Activated CD8-positive, alpha-beta T cell treated with anti-CD3 and anti-CD28 coated beads for 36 hours (primary cell): Measurements from ENCODE around the gene SNX21. TPM values are rescaled to one million over a fixed set of nuclear protein-coding genes. Genes with fewer than 3 reads are reported as not detected.
A peak's percentile ranks its signal among the peaks of the same experiment; 100 is the strongest.

Source experiments
- ATAC-seq: fragments of 200-7000 bp; cut with Tn5 transposase; one replicate; pipeline ENCODE4 v1.10.0; 2021; ENCODE audit warnings: mild to moderate bottlenecking, moderate library complexity
- CTCF ChIA-PET: fragments of 350-600 bp; sonication (Branson Sonifier 250); formaldehyde crosslinking; loops from one replicate; lab custom pipeline; 2021; ENCODE audit warnings: antibody characterized with exemption; lab: Charles Lee
- POLR2A ChIA-PET: fragments of 350-600 bp; sonication (Branson Sonifier 250); formaldehyde crosslinking; loops from one replicate; lab custom pipeline; 2021; ENCODE audit warnings: antibody characterized with exemption; lab: Charles Lee
- DNase-seq: peaks from one replicate; pipeline ENCODE4 v3.0.0-alpha.2; 2020
- H3K27ac Mint-ChIP-seq: one replicate; pipeline ENCODE4 v1.8.0; 2021; ENCODE audit warnings: mild to moderate bottlenecking, mixed read lengths
- H3K27me3 Mint-ChIP-seq: one replicate; pipeline ENCODE4 v1.8.0; 2021; ENCODE audit warnings: mixed read lengths
- H3K36me3 Mint-ChIP-seq: one replicate; pipeline ENCODE4 v1.8.0; 2021; ENCODE audit warnings: low read depth, mixed read lengths
- H3K4me1 Mint-ChIP-seq: one replicate; pipeline ENCODE4 v1.8.0; 2021; ENCODE audit warnings: low read depth, mixed read lengths
- H3K4me3 Mint-ChIP-seq: one replicate; pipeline ENCODE4 v1.8.0; 2021; ENCODE audit warnings: mild to moderate bottlenecking, moderate library complexity, mixed read lengths
- H3K9me3 Mint-ChIP-seq: one replicate; pipeline ENCODE4 v1.8.0; 2021; ENCODE audit warnings: mixed read lengths
- intact Hi-C: fragments of 100-400 bp; cut with micrococcal nuclease; formaldehyde crosslinking; loops from one replicate; pipeline ENCODE4 v1.10.0; 2022
- total RNA-seq, 2 experiments: library from RNA; stranded (reverse); gene quantifications; one replicate each; pipeline ENCODE4 v1.2.3, GENCODE V29; 2021
- TF ChIP-seq, protein P1 (sequence below): fragments of 200-600 bp; IDR thresholded peaks from one replicate; pipeline ENCODE4 v1.8.0; 2022; ENCODE audit warnings: antibody characterized with exemption, mild to moderate bottlenecking

The SNX21 gene
- total RNA-seq, 2 experiments from 2014 or later = 1.4 to 1.7 TPM

GRCh38 chr20:45890077-45890984 lies 56.7 kb downstream of the SNX21 start:
- TF ChIP-seq, protein P1, sequence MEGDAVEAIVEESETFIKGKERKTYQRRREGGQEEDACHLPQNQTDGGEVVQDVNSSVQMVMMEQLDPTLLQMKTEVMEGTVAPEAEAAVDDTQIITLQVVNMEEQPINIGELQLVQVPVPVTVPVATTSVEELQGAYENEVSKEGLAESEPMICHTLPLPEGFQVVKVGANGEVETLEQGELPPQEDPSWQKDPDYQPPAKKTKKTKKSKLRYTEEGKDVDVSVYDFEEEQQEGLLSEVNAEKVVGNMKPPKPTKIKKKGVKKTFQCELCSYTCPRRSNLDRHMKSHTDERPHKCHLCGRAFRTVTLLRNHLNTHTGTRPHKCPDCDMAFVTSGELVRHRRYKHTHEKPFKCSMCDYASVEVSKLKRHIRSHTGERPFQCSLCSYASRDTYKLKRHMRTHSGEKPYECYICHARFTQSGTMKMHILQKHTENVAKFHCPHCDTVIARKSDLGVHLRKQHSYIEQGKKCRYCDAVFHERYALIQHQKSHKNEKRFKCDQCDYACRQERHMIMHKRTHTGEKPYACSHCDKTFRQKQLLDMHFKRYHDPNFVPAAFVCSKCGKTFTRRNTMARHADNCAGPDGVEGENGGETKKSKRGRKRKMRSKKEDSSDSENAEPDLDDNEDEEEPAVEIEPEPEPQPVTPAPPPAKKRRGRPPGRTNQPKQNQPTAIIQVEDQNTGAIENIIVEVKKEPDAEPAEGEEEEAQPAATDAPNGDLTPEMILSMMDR = peak; percentile 65
- peak; percentile 54 for ATAC-seq
- POLR2A ChIA-PET = interaction anchor here (0.6 to 7.8 kb wide), 15 partner anchors 9 to 480 kb away, joined by 3 to 59 read pairs (median 5); partner anchors contain the start of genes ACOT8, PCIF1, SNX21 and UBE2C
- Mint-ChIP-seq H3K27ac (peak overlapping the region; percentile 89), H3K27me3 (no peaks in the 10 kb centered on the region), H3K4me1 (peaks cover 36% of the 10 kb centered on the region), H3K9me3 (no peaks in the 10 kb centered on the region), H3K4me3 (peak overlapping the region; percentile 88), H3K36me3 (peaks cover 9% of the 10 kb centered on the region)
- intact Hi-C loops = no loop called here
- peak; percentile 78 for DNase-seq
- CTCF ChIA-PET = interaction anchor here (0.8 to 2.1 kb wide), 9 partner anchors 9 to 91 kb away, joined by 3 to 15 read pairs (median 4); partner anchors contain the start of gene ZSWIM1

GRCh38 chr20:45890985-45891983 lies 57.7 kb downstream of the SNX21 start, which contains the start of the genes CTSA and NEURL2:
Gene CTSA (plus strand): TSS chr20:45891335. CDS start chr20:45891569, 234 bp downstream.
Gene NEURL2 (minus strand): TSS chr20:45891208. CDS start chr20:45890991, 217 bp downstream.
- Mint-ChIP-seq H3K4me1 (peaks cover 33% of the 10 kb centered on the region), H3K27me3 (no peaks in the 10 kb centered on the region), H3K27ac (peak within 1 kb of the TSS; percentile 89), H3K36me3 (peaks cover 11% of the 10 kb centered on the region), H3K9me3 (no peaks in the 10 kb centered on the region), H3K4me3 (peak within 1 kb of the TSS; percentile 88)
- CTCF ChIA-PET = interaction anchor here (0.9 to 2.1 kb wide), 9 partner anchors 9 to 92 kb away, joined by 3 to 15 read pairs (median 3); no protein-coding TSS in a partner anchor
- intact Hi-C loops = no loop called here
- ATAC-seq (peak; percentile 70), DNase-seq (peak; percentile 95)
- TF ChIP-seq, protein P1 = no peak
- POLR2A ChIA-PET = interaction anchor here (0.8 to 7.8 kb wide), 12 partner anchors 8 to 80 kb away, joined by 3 to 59 read pairs (median 10); partner anchors contain the start of genes ACOT8, PCIF1, SNX21 and UBE2C

DNA sequence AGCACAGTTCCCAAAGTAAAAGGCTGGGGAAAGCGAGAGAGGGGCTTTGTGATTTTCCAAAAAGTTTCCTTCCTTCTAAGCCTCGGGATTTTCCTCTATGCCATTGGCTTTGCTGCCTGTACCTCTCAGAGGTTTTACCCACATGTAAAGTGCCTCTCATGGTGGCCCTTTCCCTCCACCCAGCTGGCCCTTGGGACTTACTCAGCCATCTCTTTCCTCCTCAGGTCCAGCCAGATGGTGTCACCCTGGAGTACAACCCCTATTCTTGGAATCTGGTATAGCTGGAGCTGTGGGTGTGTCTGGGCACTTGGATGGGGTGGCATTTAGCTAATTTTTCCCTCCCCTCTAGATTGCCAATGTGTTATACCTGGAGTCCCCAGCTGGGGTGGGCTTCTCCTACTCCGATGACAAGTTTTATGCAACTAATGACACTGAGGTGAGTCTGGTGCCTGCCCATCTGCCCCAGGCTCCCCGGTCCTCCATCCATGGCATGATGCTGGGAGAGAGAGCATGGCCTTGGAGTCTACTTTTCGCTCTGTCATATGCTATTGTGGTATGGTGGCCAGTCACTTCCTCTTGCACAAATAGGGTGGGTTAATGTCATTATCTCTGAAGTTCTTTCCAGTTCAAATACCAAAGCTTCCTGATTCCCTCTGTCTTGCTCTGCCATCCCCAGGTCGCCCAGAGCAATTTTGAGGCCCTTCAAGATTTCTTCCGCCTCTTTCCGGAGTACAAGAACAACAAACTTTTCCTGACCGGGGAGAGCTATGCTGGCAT lies 58.6 kb downstream of the SNX21 start:
- intact Hi-C loops = no loop called here
- CTCF ChIA-PET = interaction anchor here (1.0 to 1.6 kb wide), 7 partner anchors 8 to 93 kb away, joined by 3 to 9 read pairs (median 3); no protein-coding TSS in a partner anchor
- H3K36me3 Mint-ChIP-seq = peaks cover 16% of the 10 kb centered on the region
- POLR2A ChIA-PET = interaction anchor here (0.8 to 7.8 kb wide), 13 partner anchors 8 to 79 kb away, joined by 3 to 59 read pairs (median 8); partner anchors contain the start of genes ACOT8, PCIF1, UBE2C and ZNF335
- H3K27me3 Mint-ChIP-seq = no peaks in the 10 kb centered on the region
- H3K4me1 Mint-ChIP-seq = peaks cover 29% of the 10 kb centered on the region
- no peak for DNase-seq
- H3K27ac Mint-ChIP-seq = peak overlapping the region; percentile 48
- peak overlapping the region; percentile 88 for H3K4me3 Mint-ChIP-seq
- no peak for ATAC-seq
- H3K9me3 Mint-ChIP-seq = no peaks in the 10 kb centered on the region
- TF ChIP-seq, protein P1 = no peak

Other genes starting within 250 kb of the SNX21 start
- not detected for gene WFDC10A, start 204.1 kb upstream of the SNX21 start, total RNA-seq
- gene WFDC9, start 202.5 kb upstream of the SNX21 start, total RNA-seq = not detected
- not detected for gene WFDC11, start 163.6 kb upstream of the SNX21 start, total RNA-seq
- gene WFDC13, start 131.8 kb upstream of the SNX21 start, total RNA-seq = not detected
- not detected for gene WFDC10B, start 128.8 kb upstream of the SNX21 start, total RNA-seq
- not detected for gene SPINT4, start 111.5 kb upstream of the SNX21 start, total RNA-seq
- under 1 TPM in 1 of 2 experiments, not detected in 1; 0.54 TPM for gene WFDC3, start 41.9 kb upstream of the SNX21 start, total RNA-seq
- 10 to 100 TPM; 25.3 to 27.1 TPM for gene DNTTIP1, start 41.8 kb upstream of the SNX21 start, total RNA-seq
- 100 to 1,000 TPM; 149 to 151 TPM for gene UBE2C, start 21.2 kb upstream of the SNX21 start, total RNA-seq
- not detected for gene TNNC2, start 6.5 kb upstream of the SNX21 start, total RNA-seq
- 10 to 100 TPM; 18.5 to 21.2 TPM for gene ACOT8, start 23.6 kb downstream of the SNX21 start, total RNA-seq
- 1 to 10 TPM; 3.5 to 3.6 TPM for gene ZSWIM3, start 23.8 kb downstream of the SNX21 start, total RNA-seq
- gene ZSWIM1, start 47.4 kb downstream of the SNX21 start, total RNA-seq = 1 to 10 TPM; 8.2 to 9.1 TPM
- gene SPATA25, start 53.8 kb downstream of the SNX21 start, total RNA-seq = under 1 TPM; 0.58 to 0.74 TPM
- 1 to 10 TPM; 2.4 to 2.9 TPM for gene NEURL2, start 57.4 kb downstream of the SNX21 start, total RNA-seq
- gene CTSA, start 57.5 kb downstream of the SNX21 start, total RNA-seq = 10 to 100 TPM; 34.5 to 40.2 TPM
- gene PLTP, start 78.4 kb downstream of the SNX21 start, total RNA-seq = 1 to 10 TPM; 7.4 to 8.6 TPM
- gene PCIF1, start 100.9 kb downstream of the SNX21 start, total RNA-seq = 10 to 100 TPM; 27.8 to 29.5 TPM
- 10 to 100 TPM; 27.0 to 28.8 TPM for gene ZNF335, start 138.4 kb downstream of the SNX21 start, total RNA-seq
- under 1 TPM in 1 of 2 experiments, not detected in 1; 0.11 TPM for gene MMP9, start 175.1 kb downstream of the SNX21 start, total RNA-seq
- gene SLC12A5, start 195.4 kb downstream of the SNX21 start, total RNA-seq = under 1 TPM in 1 of 2 experiments, not detected in 1; 0.43 TPM